OCI-LY7 (cell line): Measurements from ENCODE around the gene THOP1. TPM values are rescaled to one million over a fixed set of nuclear protein-coding genes. Genes with fewer than 3 reads are reported as not detected.

Source experiments
- BruUV-seq: library from RNA; stranded (reverse); fragments of 400-500 nt; replicated peaks from 2 replicates; lab custom pipeline; 2021; lab: Mats Ljungman, UMichigan
- CTCF ChIA-PET: fragments of 300-600 bp; sonication (Branson Sonifier 250); formaldehyde crosslinking; loops from one replicate; lab custom pipeline; 2022; ENCODE audit warnings: antibody characterized with exemption; ENCODE audit not compliant: unreplicated experiment; lab: Charles Lee
- POLR2A ChIA-PET: fragments of 300-600 bp; sonication (Branson Sonifier 250); formaldehyde crosslinking; loops from one replicate; lab custom pipeline; 2022; ENCODE audit warnings: antibody characterized with exemption; lab: Charles Lee
- DNase-seq: peaks from one replicate; pipeline ENCODE4 v3.0.0-alpha.2; 2015; ENCODE audit warnings: low spot score
- H2AFZ ChIP-seq: fragments of 200-600 bp; sonication (generic), shearing (Covaris generic); 2 replicates; pipeline ENCODE4 v1.6.1; 2014; ENCODE audit warnings: mild to moderate bottlenecking, antibody characterized with exemption, low read length, moderate library complexity
- H3K27ac ChIP-seq: fragments of 200-600 bp; sonication (generic); 2 replicates; pipeline ENCODE4 v1.5.1; 2014; ENCODE audit warnings: mixed run types, low read depth, mild to moderate bottlenecking, moderate library complexity, low read length, inconsistent platforms; ENCODE audit not compliant: poor library complexity, severe bottlenecking
- H3K36me3 ChIP-seq: fragments of 200-600 bp; sonication (generic); 2 replicates; pipeline ENCODE4 v1.6.1; 2014; ENCODE audit warnings: mild to moderate bottlenecking, antibody characterized with exemption, low read length, moderate library complexity, mixed read lengths; ENCODE audit not compliant: insufficient read depth
- H3K4me1 ChIP-seq: fragments of 200-600 bp; sonication (generic); 2 replicates; pipeline ENCODE4 v1.5.1; 2014; ENCODE audit warnings: mild to moderate bottlenecking, low read length; ENCODE audit not compliant: insufficient read depth, poor library complexity, severe bottlenecking
- H3K4me2 ChIP-seq: fragments of 200-600 bp; sonication (generic); 2 replicates; pipeline ENCODE4 v1.6.1; 2014; ENCODE audit warnings: mild to moderate bottlenecking, low read length
- H3K4me3 ChIP-seq: fragments of 200-600 bp; sonication (generic); 2 replicates; pipeline ENCODE4 v1.5.1; 2014; ENCODE audit warnings: mild to moderate bottlenecking, low read depth, low read length; ENCODE audit not compliant: poor library complexity, severe bottlenecking
- H3K79me2 ChIP-seq: fragments of 200-600 bp; sonication (generic); 2 replicates; pipeline ENCODE4 v1.6.1; 2016; ENCODE audit warnings: low read depth, mild to moderate bottlenecking, low read length, moderate library complexity, mixed read lengths; ENCODE audit not compliant: insufficient read depth
- H3K9me2 ChIP-seq: fragments of 200-600 bp; sonication (generic); 2 replicates; pipeline ENCODE4 v1.6.1; 2016; ENCODE audit warnings: mild to moderate bottlenecking, low read length, mixed read lengths; ENCODE audit not compliant: insufficient read depth
- H3K9me3 ChIP-seq: fragments of 200-600 bp; sonication (generic); 2 replicates; pipeline ENCODE4 v1.6.1; 2014; ENCODE audit warnings: mild to moderate bottlenecking, mixed run types, low read length, mixed read lengths
- H4K20me1 ChIP-seq: fragments of 200-600 bp; sonication (generic); 2 replicates; pipeline ENCODE4 v1.6.1; 2014; ENCODE audit warnings: mild to moderate bottlenecking, antibody characterized with exemption, low read length, moderate library complexity, mixed read lengths; ENCODE audit not compliant: insufficient read depth
- EZH2phosphoT487 ChIP-seq: fragments of 200-600 bp; sonication (generic); IDR thresholded peaks from 2 replicates; pipeline ENCODE4 v1.6.1; 2018; ENCODE audit warnings: low read depth, borderline replicate concordance, mild to moderate bottlenecking, mixed run types, antibody characterized with exemption, low read length, moderate library complexity, mixed read lengths
- intact Hi-C: fragments of 100-400 bp; cut with micrococcal nuclease; formaldehyde crosslinking; loops from one replicate; pipeline ENCODE4 v1.10.0; 2022; ENCODE audit not compliant: unreplicated experiment
- total RNA-seq, 2 experiments: library from RNA; depleted of rRNA in 1 of 2; stranded (reverse); fragments of >200 nt in 1 of 2; shearing (Covaris generic) in 1 of 2; gene quantifications; 2 replicates each; pipeline ENCODE4 v1.2.3, GENCODE V29; 2014 to 2022
- TF ChIP-seq, protein P1 (sequence below): fragments of 200-600 bp; sonication (generic); conservative IDR thresholded peaks from 2 replicates; pipeline ENCODE4 v1.5.1; 2014; ENCODE audit warnings: mild to moderate bottlenecking, antibody characterized with exemption, low read length, moderate library complexity, mixed read lengths

The THOP1 gene
- total RNA-seq, 2 experiments from 2014 or later = 170 to 191 TPM

DNA sequence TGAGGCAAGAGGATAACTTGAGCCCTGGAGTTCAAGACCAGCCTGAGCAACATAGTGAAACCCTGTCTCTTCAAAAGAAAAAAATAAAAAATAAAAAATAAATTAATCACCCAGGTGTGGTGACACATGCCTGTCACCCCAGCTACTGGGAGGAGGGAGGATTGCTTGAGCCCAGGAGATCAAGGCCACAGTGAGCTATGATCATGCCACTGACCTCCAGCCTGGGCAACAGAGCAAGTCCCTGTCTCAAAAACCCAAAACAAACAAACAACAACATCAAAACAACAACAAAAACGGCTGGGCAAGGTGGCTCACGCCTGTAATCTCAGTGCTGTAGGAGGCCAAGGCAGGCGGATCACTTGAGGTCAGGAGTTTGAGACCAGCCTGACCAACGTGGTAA is 41.2 kb upstream of the THOP1 start:
- no peak for DNase-seq
- no peak for TF ChIP-seq EZH2phosphoT487
- TF ChIP-seq, protein P1, sequence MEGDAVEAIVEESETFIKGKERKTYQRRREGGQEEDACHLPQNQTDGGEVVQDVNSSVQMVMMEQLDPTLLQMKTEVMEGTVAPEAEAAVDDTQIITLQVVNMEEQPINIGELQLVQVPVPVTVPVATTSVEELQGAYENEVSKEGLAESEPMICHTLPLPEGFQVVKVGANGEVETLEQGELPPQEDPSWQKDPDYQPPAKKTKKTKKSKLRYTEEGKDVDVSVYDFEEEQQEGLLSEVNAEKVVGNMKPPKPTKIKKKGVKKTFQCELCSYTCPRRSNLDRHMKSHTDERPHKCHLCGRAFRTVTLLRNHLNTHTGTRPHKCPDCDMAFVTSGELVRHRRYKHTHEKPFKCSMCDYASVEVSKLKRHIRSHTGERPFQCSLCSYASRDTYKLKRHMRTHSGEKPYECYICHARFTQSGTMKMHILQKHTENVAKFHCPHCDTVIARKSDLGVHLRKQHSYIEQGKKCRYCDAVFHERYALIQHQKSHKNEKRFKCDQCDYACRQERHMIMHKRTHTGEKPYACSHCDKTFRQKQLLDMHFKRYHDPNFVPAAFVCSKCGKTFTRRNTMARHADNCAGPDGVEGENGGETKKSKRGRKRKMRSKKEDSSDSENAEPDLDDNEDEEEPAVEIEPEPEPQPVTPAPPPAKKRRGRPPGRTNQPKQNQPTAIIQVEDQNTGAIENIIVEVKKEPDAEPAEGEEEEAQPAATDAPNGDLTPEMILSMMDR = no peak
- H3K9me2 ChIP-seq = no peaks in the 10 kb centered on the region
- no peak overlapping the region for H3K27ac ChIP-seq
- H3K4me3 ChIP-seq = no peak overlapping the region
- H4K20me1 ChIP-seq = no peaks in the 10 kb centered on the region
- no TSS peak for BruUV-seq
- no peak overlapping the region for H3K4me2 ChIP-seq
- no peaks in the 10 kb centered on the region for H3K9me3 ChIP-seq
- intact Hi-C loops = loop anchor here (10.0 kb wide), 1 partner anchor 269 kb away; the partner anchor contains the start of gene GADD45B
- H3K36me3 ChIP-seq = no peaks in the 10 kb centered on the region
- no peak overlapping the region for H2AFZ ChIP-seq
- POLR2A ChIA-PET = no interaction called here
- peaks cover 5% of the 10 kb centered on the region; the same call in 1 of the 2 replicates for H3K79me2 ChIP-seq
- CTCF ChIA-PET = no interaction called here
- H3K4me1 ChIP-seq = peaks cover 23% of the 10 kb centered on the region

DNA sequence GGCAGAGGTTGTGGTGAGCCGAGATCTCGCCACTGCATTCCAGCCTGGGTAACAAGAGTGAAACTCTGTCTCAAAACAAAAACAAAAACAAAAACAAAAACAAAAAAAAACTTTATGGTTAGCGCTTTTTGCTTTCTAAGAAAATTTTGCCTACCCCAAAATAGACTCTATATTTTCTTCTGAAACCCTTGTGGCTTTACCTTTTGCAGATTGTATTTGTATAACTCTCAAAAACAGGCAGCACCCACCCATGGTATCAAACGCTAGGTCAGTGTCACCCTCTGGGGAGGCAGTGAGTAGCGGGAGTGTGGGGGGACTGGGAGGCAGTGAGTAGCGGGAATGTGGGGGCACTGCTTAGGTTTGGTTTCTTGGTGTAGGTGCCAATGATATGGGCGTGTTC is 38.0 kb upstream of the THOP1 start:
- ChIA-PET CTCF (no interaction called here), POLR2A (interaction anchor here (1.0 kb wide), 1 partner anchor 99 kb away, joined by 4 read pairs; no protein-coding TSS in a partner anchor)
- BruUV-seq = no TSS peak
- Histone ChIP-seq H3K27ac (no peak overlapping the region), H3K79me2 (no peaks in the 10 kb centered on the region), H3K9me3 (no peaks in the 10 kb centered on the region), H3K36me3 (no peaks in the 10 kb centered on the region), H2AFZ (no peak overlapping the region), H3K4me3 (no peak overlapping the region), H3K4me1 (peaks cover 20% of the 10 kb centered on the region), H3K4me2 (no peak overlapping the region), H3K9me2 (no peaks in the 10 kb centered on the region), H4K20me1 (no peaks in the 10 kb centered on the region)
- peak; percentile 30 for DNase-seq
- intact Hi-C loops = loop anchor here (10.0 kb wide), 1 partner anchor 273 kb away; the partner anchor contains the start of gene GADD45B
- TF ChIP-seq EZH2phosphoT487 = no peak
- TF ChIP-seq, protein P1 = no peak

DNA sequence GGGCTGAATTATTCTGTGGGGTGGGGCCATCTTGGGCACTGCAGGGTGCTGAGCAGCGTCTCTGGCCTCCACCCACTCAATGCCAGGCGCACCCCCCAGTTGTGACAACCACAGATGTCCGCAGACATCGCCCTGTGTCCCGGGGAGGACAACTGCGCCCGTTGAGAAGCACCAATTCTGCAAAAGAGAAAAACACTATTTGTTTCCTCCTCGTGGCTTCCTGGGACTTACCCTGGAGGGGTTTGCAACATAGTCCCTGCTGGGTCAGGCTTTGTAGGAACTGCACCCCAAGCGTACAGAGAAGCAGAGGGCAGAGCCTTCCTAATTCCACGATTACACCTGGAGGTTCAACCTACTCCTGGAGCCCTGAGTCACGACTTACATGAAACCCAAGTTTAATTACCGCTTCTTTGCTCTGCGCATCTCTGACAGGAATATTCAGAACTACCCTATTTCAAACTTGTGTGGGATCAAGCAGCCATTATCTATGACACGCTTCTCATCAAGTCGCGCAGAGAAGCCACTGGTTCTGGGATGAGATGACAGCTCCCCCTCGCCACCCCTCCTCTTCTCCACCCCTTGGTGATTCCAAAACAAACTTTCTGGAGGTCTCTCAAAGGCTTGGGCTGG is 34.4 kb upstream of the THOP1 start:
- CTCF ChIA-PET = no interaction called here
- H3K9me2 ChIP-seq = no peaks in the 10 kb centered on the region
- no peak for TF ChIP-seq EZH2phosphoT487
- TF ChIP-seq, protein P1 = no peak
- no peak overlapping the region for H2AFZ ChIP-seq
- H3K4me2 ChIP-seq = no peak overlapping the region
- H3K4me3 ChIP-seq = no peak overlapping the region
- no peak overlapping the region for H3K27ac ChIP-seq
- POLR2A ChIA-PET = no interaction called here
- no peaks in the 10 kb centered on the region for H4K20me1 ChIP-seq
- no peaks in the 10 kb centered on the region for H3K9me3 ChIP-seq
- intact Hi-C loops = no loop called here
- peaks cover 33% of the 10 kb centered on the region for H3K36me3 ChIP-seq
- H3K79me2 ChIP-seq = no peaks in the 10 kb centered on the region
- no TSS peak for BruUV-seq
- no peak for DNase-seq
- peaks cover 15% of the 10 kb centered on the region for H3K4me1 ChIP-seq
